PFSK-1 (cell line): ENCODE measurements around the gene RGS7.

Experiments used
- FOXP2 ChIP-seq: optimal IDR thresholded peaks from 2 replicates; pipeline ENCODE3; 2011; ENCODE audit warnings: borderline replicate concordance, control low read depth, inconsistent platforms; ENCODE audit not compliant: insufficient read depth; ENCODE audit errors: extremely low read length, extremely low read depth
- POLR2AphosphoS5 ChIP-seq: IDR thresholded peaks from 2 replicates; pipeline ENCODE4 v1.6.1; 2012; ENCODE audit warnings: low read depth, mild to moderate bottlenecking, control low read depth, low read length, moderate library complexity
- SIN3A ChIP-seq: IDR thresholded peaks from 2 replicates; pipeline ENCODE4 v1.6.1; 2012; ENCODE audit warnings: mild to moderate bottlenecking, low read length, moderate library complexity, borderline replicate concordance; ENCODE audit not compliant: insufficient read depth
- TAF1 ChIP-seq: IDR thresholded peaks from 2 replicates; pipeline ENCODE4 v1.6.1; 2012; ENCODE audit warnings: low read length, control low read depth, borderline replicate concordance; ENCODE audit not compliant: insufficient read depth
- TF ChIP-seq, protein P1 (sequence below), 2 experiments: IDR thresholded peaks; 2 replicates each; pipeline versions ENCODE4 v1.6.1 to v1.8.0; 2011 to 2012; ENCODE audit warnings: low read depth in 2 of 2, low read length in 2 of 2, control low read depth in 1 of 2, inconsistent platforms in 1 of 2, mild to moderate bottlenecking in 1 of 2, moderate library complexity in 1 of 2; ENCODE audit not compliant: insufficient read depth in 1 of 2

The RGS7 gene

DNA sequence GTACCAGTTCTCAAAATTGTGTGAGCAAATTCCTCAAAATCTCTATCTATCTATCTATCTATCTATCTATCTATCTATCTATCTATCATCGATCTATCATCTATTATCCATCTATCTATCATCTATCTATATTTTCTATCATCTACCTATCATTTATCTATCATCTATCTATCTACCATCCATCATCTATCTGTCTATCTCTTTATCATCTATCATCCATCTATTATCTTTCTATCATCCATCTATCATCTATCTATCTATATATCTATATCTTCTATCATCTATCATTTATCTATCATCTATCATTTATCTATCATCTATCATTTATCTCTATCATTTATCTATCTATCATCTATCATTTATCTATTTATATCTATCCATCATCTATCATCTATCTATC lies 380.3 kb downstream of the RGS7 start:
- TF ChIP-seq POLR2AphosphoS5 (no peak), TAF1 (no peak), SIN3A (no peak), FOXP2 (no peak)
- TF ChIP-seq, protein P1, sequence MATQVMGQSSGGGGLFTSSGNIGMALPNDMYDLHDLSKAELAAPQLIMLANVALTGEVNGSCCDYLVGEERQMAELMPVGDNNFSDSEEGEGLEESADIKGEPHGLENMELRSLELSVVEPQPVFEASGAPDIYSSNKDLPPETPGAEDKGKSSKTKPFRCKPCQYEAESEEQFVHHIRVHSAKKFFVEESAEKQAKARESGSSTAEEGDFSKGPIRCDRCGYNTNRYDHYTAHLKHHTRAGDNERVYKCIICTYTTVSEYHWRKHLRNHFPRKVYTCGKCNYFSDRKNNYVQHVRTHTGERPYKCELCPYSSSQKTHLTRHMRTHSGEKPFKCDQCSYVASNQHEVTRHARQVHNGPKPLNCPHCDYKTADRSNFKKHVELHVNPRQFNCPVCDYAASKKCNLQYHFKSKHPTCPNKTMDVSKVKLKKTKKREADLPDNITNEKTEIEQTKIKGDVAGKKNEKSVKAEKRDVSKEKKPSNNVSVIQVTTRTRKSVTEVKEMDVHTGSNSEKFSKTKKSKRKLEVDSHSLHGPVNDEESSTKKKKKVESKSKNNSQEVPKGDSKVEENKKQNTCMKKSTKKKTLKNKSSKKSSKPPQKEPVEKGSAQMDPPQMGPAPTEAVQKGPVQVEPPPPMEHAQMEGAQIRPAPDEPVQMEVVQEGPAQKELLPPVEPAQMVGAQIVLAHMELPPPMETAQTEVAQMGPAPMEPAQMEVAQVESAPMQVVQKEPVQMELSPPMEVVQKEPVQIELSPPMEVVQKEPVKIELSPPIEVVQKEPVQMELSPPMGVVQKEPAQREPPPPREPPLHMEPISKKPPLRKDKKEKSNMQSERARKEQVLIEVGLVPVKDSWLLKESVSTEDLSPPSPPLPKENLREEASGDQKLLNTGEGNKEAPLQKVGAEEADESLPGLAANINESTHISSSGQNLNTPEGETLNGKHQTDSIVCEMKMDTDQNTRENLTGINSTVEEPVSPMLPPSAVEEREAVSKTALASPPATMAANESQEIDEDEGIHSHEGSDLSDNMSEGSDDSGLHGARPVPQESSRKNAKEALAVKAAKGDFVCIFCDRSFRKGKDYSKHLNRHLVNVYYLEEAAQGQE (IDR thresholded peaks at IDR 0.05; ENCODE audit: insufficient read depth in 1 of 2, low read depth in 2 of 2, low read length in 2 of 2): no peak

DNA sequence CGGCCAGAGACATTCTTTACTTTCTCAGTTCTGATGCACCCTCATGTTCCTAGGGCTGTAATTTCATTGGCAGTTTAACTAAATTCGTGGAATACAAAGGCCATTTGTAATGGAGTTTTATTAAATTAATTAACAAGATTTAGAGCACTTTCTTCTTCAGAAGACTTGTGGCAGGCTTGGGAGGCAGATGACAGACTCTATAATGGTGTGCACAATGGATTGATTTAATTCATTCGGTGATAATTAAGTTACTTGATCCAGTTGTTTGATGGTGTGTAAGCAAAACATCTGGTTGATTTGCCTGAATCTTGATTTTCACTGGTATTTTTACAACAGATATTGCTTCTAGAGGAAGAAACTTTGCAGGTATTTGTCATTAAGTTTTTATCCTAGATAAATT lies 383.1 kb downstream of the RGS7 start:
- TF ChIP-seq SIN3A: no peak
- no peak for TF ChIP-seq POLR2AphosphoS5
- TF ChIP-seq TAF1: no peak
- TF ChIP-seq FOXP2: no peak
- TF ChIP-seq, protein P1 (IDR thresholded peaks at IDR 0.05; ENCODE audit: insufficient read depth in 1 of 2, low read depth in 2 of 2, low read length in 2 of 2): no peak

DNA sequence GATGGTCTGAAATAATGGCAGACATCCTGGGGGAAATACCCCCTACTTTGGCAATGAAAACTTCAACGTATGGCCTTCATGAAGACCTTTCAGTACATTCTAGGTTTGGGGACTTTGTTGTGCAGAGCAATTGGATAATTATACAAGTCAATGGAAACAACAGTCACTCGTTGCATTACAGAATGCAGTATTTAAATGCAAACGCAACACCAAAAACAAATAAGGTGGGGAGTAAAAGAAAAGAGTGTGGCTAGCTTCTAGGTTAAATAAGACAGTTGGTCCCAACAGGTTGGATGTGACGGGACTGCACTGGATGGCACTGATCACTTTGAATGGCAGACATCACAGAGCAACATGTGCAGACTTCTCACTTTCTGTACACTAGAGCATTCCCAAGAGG lies 386.8 kb downstream of the RGS7 start:
- TF ChIP-seq POLR2AphosphoS5: no peak
- no peak for TF ChIP-seq TAF1
- TF ChIP-seq, protein P1 (IDR thresholded peaks at IDR 0.05; ENCODE audit: insufficient read depth in 1 of 2, low read depth in 2 of 2, low read length in 2 of 2): no peak
- no peak for TF ChIP-seq SIN3A
- TF ChIP-seq FOXP2: no peak

DNA sequence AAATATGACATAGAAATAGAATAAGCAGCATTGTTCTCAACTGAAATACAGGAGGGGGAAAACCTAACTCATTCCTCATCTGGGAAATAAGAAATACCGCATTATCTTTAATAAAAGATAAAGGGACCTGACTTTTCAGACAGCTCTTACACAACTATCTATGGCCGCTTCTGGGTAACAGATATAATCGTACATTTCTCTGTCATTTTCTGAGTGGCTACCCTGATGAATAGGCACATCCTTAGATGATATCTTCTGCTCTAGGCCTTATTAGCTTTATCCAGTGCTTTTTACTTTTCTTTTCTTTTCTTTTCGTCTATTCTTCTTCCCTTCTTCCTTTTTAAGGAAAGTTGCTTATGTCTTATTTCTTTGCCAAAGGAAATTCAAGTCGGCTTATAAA lies 388.1 kb downstream of the RGS7 start:
- TF ChIP-seq FOXP2 (no peak), TAF1 (no peak), POLR2AphosphoS5 (no peak), SIN3A (no peak)
- TF ChIP-seq, protein P1 (IDR thresholded peaks at IDR 0.05; ENCODE audit: insufficient read depth in 1 of 2, low read depth in 2 of 2, low read length in 2 of 2): no peak

DNA sequence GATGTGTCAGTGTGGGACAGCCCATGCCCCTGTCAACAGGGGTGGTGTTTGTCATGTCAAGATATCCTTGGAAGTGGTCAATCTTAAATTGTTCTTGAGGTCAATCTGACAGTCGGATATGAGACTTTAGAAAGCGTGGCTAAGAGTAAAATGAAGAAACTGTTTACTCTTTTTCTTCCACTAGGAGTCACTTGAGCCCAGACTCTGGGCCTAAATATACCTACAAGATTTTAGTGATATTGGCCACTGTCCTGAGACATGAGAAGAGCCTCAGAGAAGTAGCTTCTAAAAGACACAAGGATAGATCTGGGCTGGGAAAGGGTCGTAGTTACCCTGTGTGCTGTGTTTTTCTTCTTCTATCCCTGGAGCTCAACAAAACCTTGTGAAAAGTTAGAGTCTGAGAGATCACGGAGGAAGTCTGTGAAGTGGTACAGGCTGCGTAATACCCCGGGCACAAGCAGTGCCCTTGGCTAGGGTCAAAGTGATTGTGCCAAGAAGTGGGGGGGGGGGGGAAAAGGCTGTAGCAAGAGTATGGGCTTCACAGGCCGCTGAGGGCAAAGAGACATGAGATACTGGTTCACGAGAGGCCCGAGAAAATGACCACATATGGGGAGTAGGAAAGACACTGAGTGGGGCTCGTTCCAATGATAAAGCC lies 389.8 kb downstream of the RGS7 start:
- TF ChIP-seq TAF1: no peak
- no peak for TF ChIP-seq SIN3A
- TF ChIP-seq POLR2AphosphoS5: no peak
- TF ChIP-seq, protein P1 (IDR thresholded peaks at IDR 0.05; ENCODE audit: insufficient read depth in 1 of 2, low read depth in 2 of 2, low read length in 2 of 2): no peak
- no peak for TF ChIP-seq FOXP2
